Measurements from ENCODE around the gene HACE1.

Gene HACE1

DNA sequence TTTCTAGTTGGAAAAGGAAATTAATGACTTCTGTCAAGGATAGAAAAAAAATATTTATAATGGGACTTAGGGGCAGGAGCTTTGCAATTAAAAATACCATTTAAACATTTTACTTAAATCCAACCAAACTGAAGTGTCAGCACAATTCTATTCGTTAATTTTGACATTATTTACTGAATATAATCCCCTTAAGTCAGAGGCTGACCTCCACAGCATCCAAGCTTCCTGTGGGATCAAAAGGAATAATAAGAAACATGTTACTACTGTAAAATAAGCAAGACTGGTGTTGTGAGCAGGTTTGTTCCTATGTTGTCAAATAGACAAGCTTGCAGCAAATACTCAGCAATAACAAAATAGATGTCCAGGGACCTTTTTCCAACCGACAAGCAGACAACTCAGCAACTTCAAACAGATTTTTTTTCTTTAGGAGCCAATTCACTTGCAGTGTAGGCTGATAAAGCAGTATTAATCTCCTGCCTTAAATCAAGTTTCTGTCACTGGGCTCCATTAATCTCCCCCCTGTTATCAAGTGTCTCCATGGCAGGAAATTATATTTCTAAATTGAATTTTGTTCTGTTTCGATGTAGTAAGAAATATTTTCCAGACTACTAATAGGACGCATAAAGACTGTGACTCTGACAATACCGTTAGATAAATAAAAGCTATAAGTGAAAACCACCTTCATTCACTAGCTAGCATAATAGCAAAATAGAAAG is 157.4 kb downstream of the HACE1 start:
- TF ChIP-seq ZC3H10 (CRISPR knock-in tag; IDR thresholded peaks at IDR 0.05) (peak; percentile 30; the same call in 1 of the 2 replicates), TOX (CRISPR knock-in tag; IDR thresholded peaks at IDR 0.05; ENCODE audit: borderline replicate concordance) (no peak), ISL1 (CRISPR knock-in tag; IDR thresholded peaks at IDR 0.05) (peak; percentile 82), ZNF565 (CRISPR knock-in tag; conservative IDR thresholded peaks at IDR 0.05; ENCODE audit: low read depth) (no peak)
- TF ChIP-seq, protein P1, sequence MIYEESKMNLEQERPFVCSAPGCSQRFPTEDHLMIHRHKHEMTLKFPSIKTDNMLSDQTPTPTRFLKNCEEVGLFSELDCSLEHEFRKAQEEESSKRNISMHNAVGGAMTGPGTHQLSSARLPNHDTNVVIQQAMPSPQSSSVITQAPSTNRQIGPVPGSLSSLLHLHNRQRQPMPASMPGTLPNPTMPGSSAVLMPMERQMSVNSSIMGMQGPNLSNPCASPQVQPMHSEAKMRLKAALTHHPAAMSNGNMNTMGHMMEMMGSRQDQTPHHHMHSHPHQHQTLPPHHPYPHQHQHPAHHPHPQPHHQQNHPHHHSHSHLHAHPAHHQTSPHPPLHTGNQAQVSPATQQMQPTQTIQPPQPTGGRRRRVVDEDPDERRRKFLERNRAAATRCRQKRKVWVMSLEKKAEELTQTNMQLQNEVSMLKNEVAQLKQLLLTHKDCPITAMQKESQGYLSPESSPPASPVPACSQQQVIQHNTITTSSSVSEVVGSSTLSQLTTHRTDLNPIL (CRISPR knock-in tag; IDR thresholded peaks at IDR 0.05; ENCODE audit: low read depth) = no peak
- ATAC-seq = no peak; the same call in 2 of the 3 replicates

DNA sequence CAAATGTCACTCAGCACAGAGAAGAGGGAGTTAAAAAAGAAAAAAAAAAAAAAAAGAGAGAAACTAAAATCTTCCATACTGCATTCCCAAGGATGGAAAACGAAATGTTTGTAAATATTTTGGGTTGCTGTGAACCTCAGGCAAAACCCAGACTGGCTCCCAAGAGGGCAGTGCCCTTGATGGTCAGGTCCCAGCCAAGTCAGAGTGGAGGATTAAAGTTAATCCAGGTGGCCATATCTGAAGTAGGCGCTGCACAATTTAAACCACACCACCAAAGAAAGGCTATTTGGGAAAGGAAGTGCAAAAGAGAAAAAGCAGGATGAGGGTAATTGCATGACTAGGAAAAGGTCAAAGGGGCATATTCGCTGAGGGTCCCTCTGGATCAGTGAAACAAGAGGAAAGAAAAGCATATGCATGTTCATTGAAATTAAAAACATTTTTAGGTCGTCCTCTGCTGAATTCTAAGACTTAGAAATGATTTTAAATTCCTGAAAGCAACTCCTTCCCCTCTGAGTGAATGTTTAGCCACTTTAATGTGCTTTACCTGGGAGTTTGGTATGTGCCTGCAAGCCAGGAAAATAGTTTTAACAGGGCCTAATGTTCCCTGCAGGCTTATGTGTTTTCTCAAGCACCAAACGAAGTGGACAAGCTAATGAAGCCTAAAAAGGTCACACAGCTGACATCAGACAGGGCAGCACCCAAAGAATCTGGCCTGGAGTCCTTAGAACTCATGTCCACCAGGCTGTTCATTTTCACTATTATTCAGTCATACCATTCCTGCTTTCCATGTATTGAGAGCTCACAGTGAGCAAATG is 159.1 kb downstream of the HACE1 start:
- no peak for ATAC-seq
- TF ChIP-seq, protein P2, sequence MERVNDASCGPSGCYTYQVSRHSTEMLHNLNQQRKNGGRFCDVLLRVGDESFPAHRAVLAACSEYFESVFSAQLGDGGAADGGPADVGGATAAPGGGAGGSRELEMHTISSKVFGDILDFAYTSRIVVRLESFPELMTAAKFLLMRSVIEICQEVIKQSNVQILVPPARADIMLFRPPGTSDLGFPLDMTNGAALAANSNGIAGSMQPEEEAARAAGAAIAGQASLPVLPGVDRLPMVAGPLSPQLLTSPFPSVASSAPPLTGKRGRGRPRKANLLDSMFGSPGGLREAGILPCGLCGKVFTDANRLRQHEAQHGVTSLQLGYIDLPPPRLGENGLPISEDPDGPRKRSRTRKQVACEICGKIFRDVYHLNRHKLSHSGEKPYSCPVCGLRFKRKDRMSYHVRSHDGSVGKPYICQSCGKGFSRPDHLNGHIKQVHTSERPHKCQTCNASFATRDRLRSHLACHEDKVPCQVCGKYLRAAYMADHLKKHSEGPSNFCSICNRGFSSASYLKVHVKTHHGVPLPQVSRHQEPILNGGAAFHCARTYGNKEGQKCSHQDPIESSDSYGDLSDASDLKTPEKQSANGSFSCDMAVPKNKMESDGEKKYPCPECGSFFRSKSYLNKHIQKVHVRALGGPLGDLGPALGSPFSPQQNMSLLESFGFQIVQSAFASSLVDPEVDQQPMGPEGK (CRISPR knock-in tag; IDR thresholded peaks at IDR 0.05; ENCODE audit: borderline replicate concordance) = no peak
- no peak for TF ChIP-seq ARNTL (CRISPR knock-in tag; IDR thresholded peaks at IDR 0.05; ENCODE audit: borderline replicate concordance, low read depth)
- TF ChIP-seq TOX (CRISPR knock-in tag; IDR thresholded peaks at IDR 0.05; ENCODE audit: borderline replicate concordance) = no peak
- TF ChIP-seq CSDC2 (CRISPR knock-in tag; IDR thresholded peaks at IDR 0.05) = no peak
- no peak for TF ChIP-seq ZNF8 (CRISPR knock-in tag; IDR thresholded peaks at IDR 0.05)
- no peak for TF ChIP-seq ZNF565 (CRISPR knock-in tag; conservative IDR thresholded peaks at IDR 0.05; ENCODE audit: low read depth)
- TF ChIP-seq ZC3H10 (CRISPR knock-in tag; IDR thresholded peaks at IDR 0.05) = no peak
- TF ChIP-seq TCF4 (CRISPR knock-in tag; IDR thresholded peaks at IDR 0.05; ENCODE audit: borderline replicate concordance) = no peak
- TF ChIP-seq ESRRG (CRISPR knock-in tag; IDR thresholded peaks at IDR 0.05) = no peak
- TF ChIP-seq PPARA (CRISPR knock-in tag; IDR thresholded peaks at IDR 0.05; ENCODE audit: borderline replicate concordance) = no peak
- TF ChIP-seq, protein P3, sequence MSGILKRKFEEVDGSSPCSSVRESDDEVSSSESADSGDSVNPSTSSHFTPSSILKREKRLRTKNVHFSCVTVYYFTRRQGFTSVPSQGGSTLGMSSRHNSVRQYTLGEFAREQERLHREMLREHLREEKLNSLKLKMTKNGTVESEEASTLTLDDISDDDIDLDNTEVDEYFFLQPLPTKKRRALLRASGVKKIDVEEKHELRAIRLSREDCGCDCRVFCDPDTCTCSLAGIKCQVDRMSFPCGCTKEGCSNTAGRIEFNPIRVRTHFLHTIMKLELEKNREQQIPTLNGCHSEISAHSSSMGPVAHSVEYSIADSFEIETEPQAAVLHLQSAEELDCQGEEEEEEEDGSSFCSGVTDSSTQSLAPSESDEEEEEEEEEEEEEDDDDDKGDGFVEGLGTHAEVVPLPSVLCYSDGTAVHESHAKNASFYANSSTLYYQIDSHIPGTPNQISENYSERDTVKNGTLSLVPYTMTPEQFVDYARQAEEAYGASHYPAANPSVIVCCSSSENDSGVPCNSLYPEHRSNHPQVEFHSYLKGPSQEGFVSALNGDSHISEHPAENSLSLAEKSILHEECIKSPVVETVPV (CRISPR knock-in tag; IDR thresholded peaks at IDR 0.05) = no peak
- TF ChIP-seq GLIS3 (CRISPR knock-in tag; IDR thresholded peaks at IDR 0.05) = no peak
- TF ChIP-seq ISL1 (CRISPR knock-in tag; IDR thresholded peaks at IDR 0.05) = no peak
- TF ChIP-seq OSR1 (CRISPR knock-in tag; IDR thresholded peaks at IDR 0.05) = no peak

DNA sequence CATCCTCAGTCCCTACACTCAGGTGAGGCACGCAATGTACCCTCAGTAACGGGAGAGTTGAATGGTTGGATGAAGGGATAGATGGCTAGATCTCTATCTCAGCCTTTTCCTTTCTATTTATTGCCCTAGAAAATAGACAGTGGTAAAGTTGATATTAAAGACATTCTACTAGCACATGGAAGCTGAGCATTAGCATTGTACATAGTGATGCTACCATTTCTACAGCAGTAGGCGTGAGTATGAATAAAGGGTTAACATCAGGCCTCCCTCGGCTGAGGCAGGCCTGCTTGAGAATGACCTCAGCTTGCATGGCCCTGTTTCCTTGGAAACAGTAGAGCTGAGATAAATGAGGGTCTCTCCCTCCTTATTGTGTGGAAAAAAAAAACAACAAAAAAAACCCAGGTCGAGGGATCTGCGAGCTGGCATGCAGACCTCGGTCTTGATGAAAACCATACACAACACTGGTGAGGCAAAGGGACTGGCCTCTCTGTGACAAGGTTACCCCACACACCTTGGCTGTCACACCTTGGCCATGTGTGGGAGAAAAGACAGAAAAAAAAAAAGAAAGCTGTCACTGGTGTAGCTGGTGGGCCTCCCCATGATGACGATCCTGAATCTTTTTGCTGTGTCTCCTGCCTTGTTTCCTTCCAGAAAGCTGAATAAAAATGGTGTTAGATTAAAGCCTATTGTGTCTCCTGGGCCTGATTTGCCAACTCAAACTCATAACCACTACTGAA is 160.0 kb downstream of the HACE1 start:
- no peak for ATAC-seq
- no peak for TF ChIP-seq ZFP3 (CRISPR knock-in tag; IDR thresholded peaks at IDR 0.05)
- no peak for TF ChIP-seq ZNF8 (CRISPR knock-in tag; IDR thresholded peaks at IDR 0.05)
- no peak for TF ChIP-seq BACH2 (CRISPR knock-in tag; IDR thresholded peaks at IDR 0.05; ENCODE audit: borderline replicate concordance)
- no peak for TF ChIP-seq ZNF565 (CRISPR knock-in tag; conservative IDR thresholded peaks at IDR 0.05; ENCODE audit: low read depth)
- no peak for TF ChIP-seq SNAI2 (CRISPR knock-in tag; IDR thresholded peaks at IDR 0.05)
- TF ChIP-seq RARB (CRISPR knock-in tag; IDR thresholded peaks at IDR 0.05) = no peak
- no peak for TF ChIP-seq TOX (CRISPR knock-in tag; IDR thresholded peaks at IDR 0.05; ENCODE audit: borderline replicate concordance)
- no peak for TF ChIP-seq CSDC2 (CRISPR knock-in tag; IDR thresholded peaks at IDR 0.05)
- no peak for TF ChIP-seq ZFP30 (CRISPR knock-in tag; IDR thresholded peaks at IDR 0.05)
- no peak for TF ChIP-seq ZNF70 (CRISPR knock-in tag; IDR thresholded peaks at IDR 0.05)
- TF ChIP-seq, protein P4, sequence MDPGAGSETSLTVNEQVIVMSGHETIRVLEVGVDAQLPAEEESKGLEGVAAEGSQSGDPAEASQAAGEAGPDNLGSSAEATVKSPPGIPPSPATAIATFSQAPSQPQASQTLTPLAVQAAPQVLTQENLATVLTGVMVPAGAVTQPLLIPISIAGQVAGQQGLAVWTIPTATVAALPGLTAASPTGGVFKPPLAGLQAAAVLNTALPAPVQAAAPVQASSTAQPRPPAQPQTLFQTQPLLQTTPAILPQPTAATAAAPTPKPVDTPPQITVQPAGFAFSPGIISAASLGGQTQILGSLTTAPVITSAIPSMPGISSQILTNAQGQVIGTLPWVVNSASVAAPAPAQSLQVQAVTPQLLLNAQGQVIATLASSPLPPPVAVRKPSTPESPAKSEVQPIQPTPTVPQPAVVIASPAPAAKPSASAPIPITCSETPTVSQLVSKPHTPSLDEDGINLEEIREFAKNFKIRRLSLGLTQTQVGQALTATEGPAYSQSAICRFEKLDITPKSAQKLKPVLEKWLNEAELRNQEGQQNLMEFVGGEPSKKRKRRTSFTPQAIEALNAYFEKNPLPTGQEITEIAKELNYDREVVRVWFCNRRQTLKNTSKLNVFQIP (CRISPR knock-in tag; IDR thresholded peaks at IDR 0.05; ENCODE audit: borderline replicate concordance, low read depth) = no peak
- TF ChIP-seq TCF4 (CRISPR knock-in tag; IDR thresholded peaks at IDR 0.05; ENCODE audit: borderline replicate concordance) = no peak
- TF ChIP-seq OSR1 (CRISPR knock-in tag; IDR thresholded peaks at IDR 0.05) = no peak
- no peak for TF ChIP-seq ESRRG (CRISPR knock-in tag; IDR thresholded peaks at IDR 0.05)
- TF ChIP-seq, protein P2 (CRISPR knock-in tag; IDR thresholded peaks at IDR 0.05; ENCODE audit: borderline replicate concordance) = no peak

Data from SK-N-SH treated with all-trans-retinoic acid at 6 μM for 48 hours (cell line).